ENCODE results near the gene MYH9. TPM values are rescaled to one million over a fixed set of nuclear protein-coding genes. Genes with fewer than 3 reads are reported as not detected.
A peak's percentile ranks its signal among the peaks of the same experiment; 100 is the strongest.

Gene MYH9
- total RNA-seq, 1 donor from 2014 or later, result 111 TPM

DNA sequence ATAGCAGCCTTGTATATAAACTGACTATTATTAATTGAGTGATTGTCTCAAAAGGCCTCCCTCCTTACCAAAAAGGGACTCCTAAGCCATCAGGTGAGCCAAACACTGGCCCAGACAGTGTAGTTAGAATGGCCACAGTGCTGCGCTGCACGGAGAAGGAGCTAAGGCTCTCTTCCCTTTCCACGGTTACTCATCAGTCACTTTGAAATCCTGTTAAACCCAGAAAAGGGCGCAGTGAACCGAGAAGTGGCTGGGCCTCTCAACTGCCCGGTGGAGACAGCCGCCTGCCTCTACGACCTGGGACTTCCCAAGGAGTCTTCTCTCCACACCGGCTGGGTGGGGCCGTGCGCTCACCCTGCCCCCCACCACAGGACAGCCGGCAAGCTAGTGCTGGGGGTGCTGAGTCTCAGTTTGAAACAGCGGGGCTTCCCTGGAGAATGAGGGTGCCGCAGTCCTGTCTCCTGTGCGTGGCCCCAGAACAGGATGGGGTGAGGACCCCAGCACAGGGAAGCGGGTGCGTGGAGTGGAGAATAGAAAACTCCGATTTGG is 1.3 kb downstream of the MYH9 start:
- H3K27ac ChIP-seq (ENCODE audit: low read depth, low read length), result peak overlapping the region; percentile 88
- H3K4me3 ChIP-seq (ENCODE audit: low read length in 3 of 3), result peak overlapping the region; percentile 64 to 83 (median 75)
- H3K27me3 ChIP-seq (ENCODE audit: control insufficient read depth in 3 of 3, insufficient read depth in 3 of 3, low read length in 3 of 3), result no peaks in the 10 kb centered on the region
- H3K9me3 ChIP-seq (ENCODE audit: control insufficient read depth in 3 of 3, low read length in 3 of 3), result no peaks in the 10 kb centered on the region
- H3K4me1 ChIP-seq (ENCODE audit: control insufficient read depth in 3 of 3, insufficient read depth in 3 of 3, low read length in 3 of 3), result peaks cover 28 to 37% (median 34%) of the 10 kb centered on the region in 3 donors
- H3K9ac ChIP-seq (ENCODE audit: low read depth in 1 of 3, low read length in 3 of 3), result peak overlapping the region; percentile 82 to 88 (median 82)
- peaks cover 0 to 7% (median 0%) of the 10 kb centered on the region in 3 donors for H3K36me3 ChIP-seq (ENCODE audit: control insufficient read depth in 3 of 3, insufficient read depth in 3 of 3, low read length in 3 of 3)

DNA sequence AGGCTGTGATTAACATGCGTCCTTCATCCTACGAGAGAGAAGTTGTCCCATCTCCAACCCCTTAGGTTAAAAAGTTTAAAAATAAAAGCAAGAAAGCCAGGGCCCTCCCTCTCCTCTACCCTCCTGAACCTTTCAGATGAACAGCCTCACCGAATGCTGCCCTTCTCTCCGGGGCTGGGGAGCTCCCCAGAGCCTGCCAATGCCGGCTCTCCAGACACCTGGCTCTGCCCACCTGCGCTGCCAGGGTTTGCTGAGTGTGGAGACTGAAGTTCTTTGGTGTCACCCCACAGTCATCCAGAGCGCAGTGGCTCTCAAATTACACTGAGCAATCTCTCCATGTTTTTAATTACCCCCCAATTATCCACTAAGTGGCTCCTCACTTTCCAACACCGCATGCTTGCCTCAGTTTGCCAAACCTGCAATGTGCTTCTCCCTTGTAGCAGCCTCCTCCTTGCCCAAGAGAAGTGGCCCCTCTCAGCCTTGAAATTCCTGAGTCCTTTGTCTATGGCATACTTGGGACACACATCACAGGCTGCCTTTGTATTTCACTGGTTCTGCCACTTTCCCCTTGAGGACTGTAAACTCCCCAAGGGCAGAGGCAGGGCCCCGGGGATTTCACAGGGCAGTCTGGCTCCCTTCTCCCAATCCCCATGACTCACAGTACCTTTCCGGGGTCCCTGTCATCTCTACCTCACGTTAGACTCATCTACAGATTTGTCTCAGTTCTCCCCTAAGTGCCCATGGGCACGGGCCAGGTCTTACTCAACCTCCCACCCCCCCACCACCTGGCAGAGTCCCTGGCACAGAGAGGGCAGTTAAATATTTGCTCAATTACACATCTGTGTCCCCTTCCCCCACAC is 2.0 kb downstream of the MYH9 start:
- Histone ChIP-seq H3K27ac (ENCODE audit: low read depth, low read length) (peak overlapping the region; percentile 88), H3K4me3 (ENCODE audit: low read length in 3 of 3) (peak overlapping the region; percentile 64 to 83 (median 75)), H3K27me3 (ENCODE audit: control insufficient read depth in 3 of 3, insufficient read depth in 3 of 3, low read length in 3 of 3) (no peaks in the 10 kb centered on the region), H3K9ac (ENCODE audit: low read depth in 1 of 3, low read length in 3 of 3) (peak overlapping the region; percentile 82 to 88 (median 82)), H3K9me3 (ENCODE audit: control insufficient read depth in 3 of 3, low read length in 3 of 3) (no peaks in the 10 kb centered on the region), H3K36me3 (ENCODE audit: control insufficient read depth in 3 of 3, insufficient read depth in 3 of 3, low read length in 3 of 3) (peaks cover 0 to 7% (median 0%) of the 10 kb centered on the region in 3 donors), H3K4me1 (ENCODE audit: control insufficient read depth in 3 of 3, insufficient read depth in 3 of 3, low read length in 3 of 3) (peaks cover 28 to 37% (median 37%) of the 10 kb centered on the region in 3 donors)

DNA sequence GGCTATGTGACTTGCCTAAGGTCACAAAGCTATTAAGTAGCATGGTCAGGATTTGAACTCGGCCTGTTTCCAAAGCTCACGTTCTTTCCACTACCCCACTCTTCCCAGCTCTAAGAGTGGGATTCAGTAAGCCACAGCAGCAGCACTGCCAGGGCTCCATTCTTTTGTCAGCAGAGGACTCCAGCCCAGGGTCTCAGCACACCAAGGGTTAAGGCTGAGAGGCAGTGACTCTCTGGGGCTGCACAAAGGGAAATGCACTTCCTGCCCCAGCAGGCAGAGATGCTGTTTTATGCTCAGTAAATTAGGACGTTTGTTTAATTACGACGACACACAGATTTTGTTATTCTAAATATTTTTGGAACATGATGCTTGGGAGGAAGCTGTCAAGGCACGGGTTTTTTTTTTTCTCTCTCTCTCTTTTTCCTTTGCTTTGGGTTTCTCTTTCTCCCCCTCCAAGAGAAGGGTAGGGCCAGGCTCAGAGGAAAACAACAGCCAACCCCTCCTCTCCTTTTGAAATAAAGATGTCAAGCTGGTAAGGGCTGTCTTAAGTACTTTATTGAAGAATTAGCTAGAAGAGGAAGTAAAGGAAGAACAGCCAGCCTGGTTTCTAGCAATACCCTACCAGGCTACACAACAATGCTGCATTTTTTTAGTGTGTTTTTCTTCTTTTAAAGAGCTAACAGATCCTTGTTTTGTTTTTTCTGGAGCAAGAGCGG is 2.8 kb downstream of the MYH9 start:
- Histone ChIP-seq H3K27me3 (ENCODE audit: control insufficient read depth in 3 of 3, insufficient read depth in 3 of 3, low read length in 3 of 3) (no peaks in the 10 kb centered on the region), H3K27ac (ENCODE audit: low read depth, low read length) (peak overlapping the region; percentile 88)

DNA sequence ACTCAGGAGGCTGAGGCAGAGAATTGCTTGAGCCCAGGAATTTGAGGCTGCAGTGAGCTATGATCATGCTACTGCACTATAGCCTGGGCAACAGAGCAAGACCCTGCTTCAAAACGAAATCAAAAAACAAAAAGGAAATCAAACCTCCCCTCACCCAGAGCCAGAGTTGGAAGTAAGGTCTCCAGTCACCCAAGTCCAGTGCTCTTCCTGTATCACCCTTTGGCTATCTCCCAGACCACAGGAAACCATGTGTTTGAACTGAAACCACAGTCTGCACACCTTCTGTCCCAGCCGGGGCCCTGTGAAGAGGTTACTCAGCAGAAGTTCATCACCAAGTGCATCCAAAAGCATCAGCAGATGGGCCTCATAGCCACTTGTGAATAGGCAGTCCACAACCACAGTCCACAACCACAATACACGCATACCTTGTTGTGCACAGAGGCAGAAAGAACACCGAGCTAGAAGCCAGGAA is 4.6 kb downstream of the MYH9 start:
- Histone ChIP-seq H3K27me3 (ENCODE audit: control insufficient read depth in 3 of 3, insufficient read depth in 3 of 3, low read length in 3 of 3) (no peaks in the 10 kb centered on the region), H3K9ac (ENCODE audit: low read depth in 1 of 3, low read length in 3 of 3) (peak overlapping the region in 1 of 3 donors; percentile 16), H3K9me3 (ENCODE audit: control insufficient read depth in 3 of 3, low read length in 3 of 3) (no peaks in the 10 kb centered on the region), H3K36me3 (ENCODE audit: control insufficient read depth in 3 of 3, insufficient read depth in 3 of 3, low read length in 3 of 3) (peaks cover 0 to 7% (median 0%) of the 10 kb centered on the region in 3 donors), H3K4me3 (ENCODE audit: low read length in 3 of 3) (peak overlapping the region in 2 of 3 donors; percentile 45 to 52), H3K4me1 (ENCODE audit: control insufficient read depth in 3 of 3, insufficient read depth in 3 of 3, low read length in 3 of 3) (peaks cover 32 to 51% (median 46%) of the 10 kb centered on the region in 3 donors), H3K27ac (ENCODE audit: low read depth, low read length) (no peak overlapping the region)

More for the DNA sequence above, 2.8 kb downstream of the MYH9 start:
- Histone ChIP-seq H3K4me3 (ENCODE audit: low read length in 3 of 3) (peak overlapping the region; percentile 64 to 83 (median 75)), H3K36me3 (ENCODE audit: control insufficient read depth in 3 of 3, insufficient read depth in 3 of 3, low read length in 3 of 3) (peaks cover 0 to 7% (median 0%) of the 10 kb centered on the region in 3 donors), H3K9me3 (ENCODE audit: control insufficient read depth in 3 of 3, low read length in 3 of 3) (no peaks in the 10 kb centered on the region), H3K4me1 (ENCODE audit: control insufficient read depth in 3 of 3, insufficient read depth in 3 of 3, low read length in 3 of 3) (peaks cover 31 to 42% (median 42%) of the 10 kb centered on the region in 3 donors), H3K9ac (ENCODE audit: low read depth in 1 of 3, low read length in 3 of 3) (peak overlapping the region; percentile 82 to 88 (median 82))

DNA sequence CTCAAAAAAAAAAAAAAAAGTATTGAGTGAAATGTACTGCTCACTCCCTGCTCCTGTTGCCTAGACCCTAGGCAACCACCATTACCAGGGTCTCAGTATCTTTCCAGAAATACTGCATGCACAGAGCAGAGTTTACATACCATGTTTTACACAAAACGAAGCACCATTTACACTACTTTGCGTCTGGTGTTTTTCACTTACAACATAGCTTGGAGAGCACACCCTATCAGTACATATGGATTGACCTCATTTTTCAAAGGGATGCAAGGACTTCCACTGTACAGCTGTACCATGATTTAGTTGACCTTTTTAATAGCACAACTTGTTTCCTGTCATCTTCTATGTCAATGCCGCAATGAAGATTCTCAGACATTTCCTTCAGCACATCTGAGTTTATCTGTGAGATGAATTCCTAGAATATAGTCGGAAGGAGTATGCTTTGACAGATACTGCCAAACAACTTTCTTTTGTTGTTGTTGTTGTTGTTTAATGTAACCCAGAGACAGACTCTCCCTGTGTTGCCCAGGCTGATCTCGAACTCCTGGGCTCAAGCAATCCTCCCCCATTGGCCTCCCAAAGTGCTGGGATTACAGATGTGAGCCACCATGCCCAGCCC is 6.1 kb downstream of the MYH9 start:
- Histone ChIP-seq H3K36me3 (ENCODE audit: control insufficient read depth in 3 of 3, insufficient read depth in 3 of 3, low read length in 3 of 3) (peaks cover 0 to 7% (median 0%) of the 10 kb centered on the region in 3 donors), H3K9me3 (ENCODE audit: control insufficient read depth in 3 of 3, low read length in 3 of 3) (no peaks in the 10 kb centered on the region), H3K27me3 (ENCODE audit: control insufficient read depth in 3 of 3, insufficient read depth in 3 of 3, low read length in 3 of 3) (no peaks in the 10 kb centered on the region), H3K4me1 (ENCODE audit: control insufficient read depth in 3 of 3, insufficient read depth in 3 of 3, low read length in 3 of 3) (peaks cover 32 to 52% (median 51%) of the 10 kb centered on the region in 3 donors), H3K4me3 (ENCODE audit: low read length in 3 of 3) (no peak overlapping the region), H3K27ac (ENCODE audit: low read depth, low read length) (no peak overlapping the region), H3K9ac (ENCODE audit: low read depth in 1 of 3, low read length in 3 of 3) (no peak overlapping the region)

DNA sequence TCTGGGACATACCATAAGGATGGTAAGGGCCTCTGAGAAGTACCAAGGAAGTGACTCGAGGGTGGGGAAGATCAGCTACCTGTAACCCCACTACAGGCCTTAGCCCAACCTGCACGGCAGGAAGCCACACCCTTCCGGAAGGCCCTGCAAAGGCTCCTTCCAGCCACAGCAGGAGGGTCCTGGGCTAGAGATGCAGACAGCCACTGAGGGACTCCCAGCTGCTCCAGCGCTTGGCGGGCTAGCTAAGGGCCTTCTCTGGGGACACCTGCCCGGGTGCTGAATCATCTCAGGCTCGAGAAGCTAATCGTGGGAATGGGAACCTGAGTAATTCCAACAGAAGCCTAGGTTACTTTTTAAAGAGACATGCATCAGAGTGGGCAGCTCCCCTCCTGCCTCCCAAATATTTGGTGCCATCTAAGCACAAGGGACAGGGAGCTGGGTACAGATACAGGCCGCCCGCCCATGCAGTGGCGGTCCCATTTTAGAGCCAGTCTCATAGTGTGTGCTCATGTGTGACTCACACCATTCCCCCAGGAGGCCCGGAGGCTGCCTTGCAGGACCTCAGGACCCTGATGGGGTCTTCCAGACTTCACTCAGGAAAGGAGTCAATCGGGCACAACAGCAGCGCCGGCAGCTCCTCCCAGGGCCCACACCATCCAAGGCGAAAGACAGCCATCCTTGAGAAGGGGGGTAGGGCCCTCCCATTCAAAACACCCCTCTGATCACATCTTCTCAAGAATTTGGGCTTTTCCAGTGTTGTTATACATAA is 8.0 kb downstream of the MYH9 start:
- H3K9ac ChIP-seq (ENCODE audit: low read depth in 1 of 3, low read length in 3 of 3), result peak overlapping the region in 1 of 3 donors; percentile 50
- H3K27ac ChIP-seq (ENCODE audit: low read depth, low read length), result peak overlapping the region; percentile 56
- no peaks in the 10 kb centered on the region for H3K9me3 ChIP-seq (ENCODE audit: control insufficient read depth in 3 of 3, low read length in 3 of 3)
- H3K4me1 ChIP-seq (ENCODE audit: control insufficient read depth in 3 of 3, insufficient read depth in 3 of 3, low read length in 3 of 3), result peaks cover 28 to 45% (median 42%) of the 10 kb centered on the region in 3 donors
- H3K27me3 ChIP-seq (ENCODE audit: control insufficient read depth in 3 of 3, insufficient read depth in 3 of 3, low read length in 3 of 3), result no peaks in the 10 kb centered on the region
- peak overlapping the region in 1 of 3 donors; percentile 29 for H3K4me3 ChIP-seq (ENCODE audit: low read length in 3 of 3)
- peaks cover 0 to 9% (median 0%) of the 10 kb centered on the region in 3 donors for H3K36me3 ChIP-seq (ENCODE audit: control insufficient read depth in 3 of 3, insufficient read depth in 3 of 3, low read length in 3 of 3)

DNA sequence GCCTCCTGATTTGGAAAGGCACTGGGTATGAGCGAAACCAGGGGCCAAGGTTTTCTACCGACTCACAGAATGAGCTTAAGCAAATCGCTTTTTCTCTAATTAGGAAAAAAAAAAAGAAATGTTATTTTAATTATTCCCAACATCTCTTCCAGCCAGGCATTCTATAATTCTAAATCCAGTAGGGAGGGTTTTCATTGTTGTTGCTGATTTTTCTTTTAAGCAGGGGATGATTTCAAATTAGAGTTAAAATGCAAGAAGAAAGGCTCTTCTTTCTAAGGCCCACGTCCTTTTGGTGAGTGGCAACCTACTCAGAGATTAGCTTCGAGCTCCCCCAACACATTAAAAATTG is 8.9 kb downstream of the MYH9 start:
- Histone ChIP-seq H3K9ac (ENCODE audit: low read depth in 1 of 3, low read length in 3 of 3) (no peak overlapping the region), H3K36me3 (ENCODE audit: control insufficient read depth in 3 of 3, insufficient read depth in 3 of 3, low read length in 3 of 3) (peaks cover 0 to 8% (median 0%) of the 10 kb centered on the region in 3 donors), H3K4me3 (ENCODE audit: low read length in 3 of 3) (no peak overlapping the region), H3K27ac (ENCODE audit: low read depth, low read length) (peak overlapping the region; percentile 44), H3K27me3 (ENCODE audit: control insufficient read depth in 3 of 3, insufficient read depth in 3 of 3, low read length in 3 of 3) (no peaks in the 10 kb centered on the region), H3K4me1 (ENCODE audit: control insufficient read depth in 3 of 3, insufficient read depth in 3 of 3, low read length in 3 of 3) (peaks cover 28 to 45% (median 41%) of the 10 kb centered on the region in 3 donors), H3K9me3 (ENCODE audit: control insufficient read depth in 3 of 3, low read length in 3 of 3) (no peaks in the 10 kb centered on the region)

DNA sequence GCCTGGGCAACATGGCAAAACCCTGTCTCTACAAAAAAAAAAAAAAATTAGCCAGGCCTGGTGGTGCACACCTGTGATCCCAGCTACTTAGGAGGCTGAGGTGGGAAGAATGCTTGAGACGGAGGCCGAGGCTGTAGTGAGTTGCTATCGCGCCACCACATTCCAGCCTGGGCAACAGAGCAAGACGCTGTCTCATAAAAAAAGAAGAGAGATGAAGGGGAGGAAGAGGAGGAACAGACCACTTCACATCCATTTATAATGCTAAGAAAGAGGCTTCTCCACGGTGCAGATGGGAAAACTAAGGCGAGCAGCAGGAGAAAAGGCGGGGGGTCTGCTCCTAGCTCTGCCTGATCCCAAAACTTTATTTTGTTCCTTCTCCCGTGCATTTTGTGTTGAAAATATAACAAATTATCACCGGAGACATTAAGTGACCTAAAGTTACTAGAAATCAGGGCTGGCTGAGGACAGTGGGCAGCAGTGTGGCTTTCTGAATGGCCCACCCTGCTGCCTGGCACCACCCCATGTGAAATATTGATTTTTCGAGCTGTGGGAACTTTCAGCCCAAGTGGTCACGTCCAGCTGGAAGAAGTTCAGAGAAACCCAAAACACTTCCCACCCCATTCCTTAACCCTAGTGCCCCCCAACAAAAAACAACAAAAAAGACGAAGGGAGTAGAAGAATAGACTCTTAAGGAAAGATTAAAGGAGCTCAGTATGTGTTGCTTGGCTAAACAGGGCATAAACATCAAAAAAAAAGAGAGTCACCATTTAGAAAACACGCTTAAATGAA is 9.5 kb downstream of the MYH9 start:
- Histone ChIP-seq H3K36me3 (ENCODE audit: control insufficient read depth in 3 of 3, insufficient read depth in 3 of 3, low read length in 3 of 3) (peaks cover 0 to 8% (median 0%) of the 10 kb centered on the region in 3 donors), H3K9ac (ENCODE audit: low read depth in 1 of 3, low read length in 3 of 3) (no peak overlapping the region), H3K9me3 (ENCODE audit: control insufficient read depth in 3 of 3, low read length in 3 of 3) (no peaks in the 10 kb centered on the region), H3K4me1 (ENCODE audit: control insufficient read depth in 3 of 3, insufficient read depth in 3 of 3, low read length in 3 of 3) (peaks cover 31 to 48% (median 41%) of the 10 kb centered on the region in 3 donors), H3K27ac (ENCODE audit: low read depth, low read length) (peak overlapping the region; percentile 44), H3K4me3 (ENCODE audit: low read length in 3 of 3) (no peak overlapping the region), H3K27me3 (ENCODE audit: control insufficient read depth in 3 of 3, insufficient read depth in 3 of 3, low read length in 3 of 3) (no peaks in the 10 kb centered on the region)
